ENCODE measurements around the gene MAGIX. TPM values are rescaled to one million over a fixed set of nuclear protein-coding genes. Genes with fewer than 3 reads are reported as not detected.

Gene MAGIX
- total RNA-seq, 1 experiment from 2014 or later: 1.9 TPM

- no peak for DNase-seq
- H4K91ac ChIP-seq (ENCODE audit: insufficient read length, low read depth, low read length): no peak within 1 kb of the TSS
- no peak within 1 kb of the TSS for H3K27ac Mint-ChIP-seq
- H3K27ac ChIP-seq (ENCODE audit: insufficient read length, low read depth, low read length): no peak within 1 kb of the TSS
- H2BK120ac ChIP-seq (ENCODE audit: low read depth, low read length, poor library complexity, severe bottlenecking): no peak within 1 kb of the TSS
- H2BK15ac ChIP-seq (ENCODE audit: low read depth, low read length): no peak within 1 kb of the TSS
- peaks cover 17% of the 10 kb centered on the region for H3K23me2 ChIP-seq (ENCODE audit: insufficient read length, low read depth, low read length, poor library complexity, severe bottlenecking)
- H3K36me3 Mint-ChIP-seq (ENCODE audit: insufficient read depth in 1 of 3, low read depth in 3 of 3): peaks cover 21 to 35% (median 22%) of the 10 kb centered on the region in 3 experiments
- H3K27me3 ChIP-seq (ENCODE audit: insufficient read depth, low read length): no peaks in the 10 kb centered on the region; the same call in 1 of the 2 replicates
- H3K4ac ChIP-seq (ENCODE audit: low read depth, low read length): no peak within 1 kb of the TSS
- no CpG with 5 or more reads among the region's 46 CpGs for WGBS (ENCODE audit: extremely low coverage, insufficient read length, low lambda C conversion rate)
- no peak within 1 kb of the TSS for H4K8ac ChIP-seq (replicated peaks; ENCODE audit: insufficient read length, low read depth, low read length)
- H3K9me3 Mint-ChIP-seq: peaks cover 68 to 74% of the 10 kb centered on the region in 2 experiments
- peaks cover 5 to 20% of the 10 kb centered on the region in 2 experiments for H3K4me1 Mint-ChIP-seq
- peak within 1 kb of the TSS; percentile 66 to 81 for H3K4me3 Mint-ChIP-seq
- H3K27me3 Mint-ChIP-seq (ENCODE audit: low read depth): peaks cover 42% of the 10 kb centered on the region
- no peak within 1 kb of the TSS for H3K9ac ChIP-seq (ENCODE audit: extremely low read depth, insufficient read length, low read length)
- no peaks in the 10 kb centered on the region for H3K4me1 ChIP-seq (ENCODE audit: insufficient read depth, low read length)
- peak within 1 kb of the TSS; percentile 71 for H3K4me2 ChIP-seq (ENCODE audit: insufficient read depth, insufficient read length, low read length)
- no peak within 1 kb of the TSS for H3K18ac ChIP-seq (ENCODE audit: insufficient read length, low read depth, low read length)
- peaks cover 15% of the 10 kb centered on the region for H3K9me3 ChIP-seq (ENCODE audit: control insufficient read depth, low read depth, low read length)
- no peak for TF ChIP-seq CTCF (conservative IDR thresholded peaks at IDR 0.05)
- H3K79me1 ChIP-seq (ENCODE audit: insufficient read depth, low read depth, low read length, poor library complexity, severe bottlenecking): no peaks in the 10 kb centered on the region
- no peak within 1 kb of the TSS for H2BK12ac ChIP-seq (ENCODE audit: insufficient read length, low read depth, low read length)
- H3K23ac ChIP-seq (ENCODE audit: insufficient read length, low read depth, low read length): no peak within 1 kb of the TSS
- no peaks in the 10 kb centered on the region for H3K79me2 ChIP-seq (ENCODE audit: insufficient read depth, low read length)
- no peak within 1 kb of the TSS for H4K5ac ChIP-seq (ENCODE audit: insufficient read length, low read depth, low read length)
- H3K14ac ChIP-seq (ENCODE audit: insufficient read depth, low read length): no peak within 1 kb of the TSS
- H3K56ac ChIP-seq (ENCODE audit: insufficient read length, low read depth, low read length): no peak within 1 kb of the TSS
- H2AK5ac ChIP-seq (ENCODE audit: insufficient read length, low read length): no peak within 1 kb of the TSS
- no peak within 1 kb of the TSS for H2BK20ac ChIP-seq (ENCODE audit: low read depth, low read length, poor library complexity, severe bottlenecking)
- H2BK5ac ChIP-seq (ENCODE audit: insufficient read length, low read length): no peak within 1 kb of the TSS
- H2AFZ ChIP-seq (ENCODE audit: low read length): no peak within 1 kb of the TSS
- H4K20me1 ChIP-seq (ENCODE audit: control insufficient read depth, insufficient read depth, insufficient read length): no peaks in the 10 kb centered on the region
- H3T11ph ChIP-seq (ENCODE audit: low read length): no peak within 1 kb of the TSS
Measured at GRCh38 chrX:49171752-49172279, 9.3 kb downstream of the MAGIX start, which contains the start of gene PLP2. TSS of gene PLP2 (plus strand) at chrX:49171898. CDS start at chrX:49172001, 103 bp downstream.

All from H9 (cell line).